Testis (tissue), 2 donors: Measurements from ENCODE around the gene POLR2E.

Experiments used
- CTCF ChIP-seq, 3 experiments: fragments of 450-650 bp in 2 of 3; fragments of 200-600 bp in 1 of 3; sonication (generic) in 1 of 3; IDR thresholded peaks; one replicate each; pipeline ENCODE4 v1.5.1; 2016 to 2019; ENCODE audit warnings: antibody characterized with exemption in 3 of 3, mild to moderate bottlenecking in 2 of 3, moderate library complexity in 1 of 3
- POLR2A ChIP-seq: fragments of 450-650 bp; IDR thresholded peaks from one replicate; pipeline ENCODE4 v1.6.1; 2017; ENCODE audit warnings: antibody characterized with exemption, mild to moderate bottlenecking, moderate library complexity

- TF ChIP-seq POLR2A = no peak
- no peak for TF ChIP-seq CTCF (IDR thresholded peaks at IDR 0.05)
Measured at GRCh38 chr19:1128106-1128505, 32.9 kb upstream of the POLR2E start.
